DMS153 (cell line): ENCODE data around the gene TOR1B.
"Not testable (repeated sequence)": the region's sequence is repeated elsewhere in the genome, so short reads cannot be mapped to it uniquely, and the experiment has no call there.

Experiments
- DNase-seq: peaks from one replicate; lab custom pipeline; 2025; lab: John Stamatoyannopoulos, UW

Gene TOR1B

GRCh38 chr9:129776566-129776937 lies 26.4 kb upstream of the TOR1B start:
- DNase-seq = no peak

DNA sequence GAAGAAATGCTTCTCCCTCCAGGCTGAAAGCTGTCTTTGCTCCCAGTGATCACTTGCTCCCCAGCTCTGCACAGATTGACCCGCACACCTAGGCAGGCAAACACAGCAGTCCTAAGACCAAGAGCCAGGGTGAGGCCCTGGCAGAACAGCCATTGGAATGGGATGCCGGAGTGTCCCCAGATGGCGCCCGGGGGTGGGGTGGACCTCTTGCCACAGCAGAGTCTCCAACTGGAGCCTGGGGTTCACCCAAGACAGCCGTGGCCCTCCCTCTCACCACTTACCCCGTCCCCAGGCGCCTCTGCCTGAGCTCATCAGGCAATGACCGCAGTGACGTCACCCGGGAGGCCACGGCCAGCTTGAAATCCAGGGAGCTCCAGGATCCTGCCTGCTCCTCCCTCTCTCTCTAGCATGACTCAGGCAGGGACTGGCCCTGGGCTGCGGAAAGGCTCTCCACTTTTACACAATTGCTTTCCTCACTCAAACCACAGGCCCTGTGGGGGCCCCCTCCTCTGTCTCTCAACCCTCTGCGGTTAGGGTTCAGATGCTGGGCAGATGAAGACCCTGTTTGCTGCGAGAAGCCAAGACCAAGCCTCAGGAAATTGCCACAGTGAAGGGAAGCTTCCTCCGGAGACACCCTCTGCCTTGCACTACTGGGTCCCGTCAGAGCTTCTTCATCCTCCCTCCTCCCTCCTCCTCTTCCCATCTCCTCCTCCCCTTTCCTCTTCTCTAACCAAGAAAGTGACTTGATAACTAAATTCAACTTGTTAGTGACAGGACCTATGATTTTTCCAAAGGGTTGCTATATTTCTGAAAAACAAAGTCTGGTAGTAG lies 25.8 kb upstream of the TOR1B start:
- peak; percentile 68 for DNase-seq

DNA sequence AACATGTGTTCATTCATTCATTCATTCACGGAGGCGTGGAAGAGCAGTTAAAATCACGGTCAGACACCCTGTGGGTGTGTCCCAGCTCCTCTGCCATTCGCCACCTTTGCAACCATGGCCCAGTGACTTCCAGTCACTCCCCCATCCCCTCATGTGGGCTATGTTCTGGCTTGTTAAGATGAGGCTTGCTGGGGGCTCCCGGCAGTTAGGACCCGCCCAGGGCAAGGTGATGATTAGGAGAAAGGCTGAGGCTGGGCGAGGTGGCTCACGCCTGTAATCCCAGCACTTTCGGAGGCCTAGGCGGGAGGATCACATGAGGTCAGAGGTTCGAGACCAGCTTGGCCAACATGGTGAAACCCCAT lies 25.2 kb upstream of the TOR1B start:
- DNase-seq = no peak

DNA sequence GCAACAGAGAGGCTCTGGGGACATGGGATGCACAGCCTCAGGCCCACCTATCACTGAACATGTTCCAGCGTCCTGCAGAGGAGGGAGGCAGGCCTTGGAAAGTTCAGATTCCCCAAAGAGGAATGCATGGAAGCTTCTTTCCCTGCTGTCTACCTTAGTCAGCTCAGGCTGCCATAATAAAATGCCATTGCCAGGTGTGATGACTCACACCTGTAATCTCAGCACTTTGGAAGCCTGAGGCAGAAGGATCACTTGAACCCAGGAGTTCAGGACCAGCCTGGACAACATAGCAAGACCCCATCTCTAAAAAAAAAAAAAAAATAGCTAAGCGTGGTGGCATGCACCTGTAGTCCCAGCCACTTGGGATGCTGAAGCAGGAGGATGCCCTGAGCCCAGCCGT lies 24.5 kb upstream of the TOR1B start:
- DNase-seq = no peak

GRCh38 chr9:129779560-129780190 lies 23.3 kb upstream of the TOR1B start:
- DNase-seq = no peak

DNA sequence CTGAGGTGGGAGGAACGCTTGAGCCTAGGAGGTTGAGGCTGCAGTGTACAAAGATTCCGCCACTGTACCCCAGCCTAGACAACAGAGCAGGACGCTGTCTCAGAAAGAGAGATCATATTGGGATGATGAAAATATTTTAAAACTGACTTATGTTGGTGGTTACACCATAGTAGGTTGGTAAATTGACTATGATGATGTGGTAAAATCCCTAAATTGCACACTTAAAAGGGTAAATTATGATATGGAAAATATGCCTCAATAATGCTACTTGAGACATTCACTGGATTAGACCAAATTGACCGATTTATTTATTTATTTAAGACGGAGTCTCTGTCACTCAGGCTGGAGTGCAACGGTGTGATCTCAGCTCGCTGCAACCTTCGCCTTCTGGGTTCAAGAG lies 21.9 kb upstream of the TOR1B start:
- DNase-seq = no peak

GRCh38 chr9:129781981-129782380 lies 21.0 kb upstream of the TOR1B start:
- no peak for DNase-seq

- peak; percentile 52 for DNase-seq
Observed at GRCh38 chr9:129783516-129784361, 19.2 kb upstream of the TOR1B start.

GRCh38 chr9:129784970-129785369 lies 18.0 kb upstream of the TOR1B start:
- not testable (repeated sequence) for DNase-seq

GRCh38 chr9:129785866-129786265 lies 17.1 kb upstream of the TOR1B start:
- DNase-seq = no peak

DNA sequence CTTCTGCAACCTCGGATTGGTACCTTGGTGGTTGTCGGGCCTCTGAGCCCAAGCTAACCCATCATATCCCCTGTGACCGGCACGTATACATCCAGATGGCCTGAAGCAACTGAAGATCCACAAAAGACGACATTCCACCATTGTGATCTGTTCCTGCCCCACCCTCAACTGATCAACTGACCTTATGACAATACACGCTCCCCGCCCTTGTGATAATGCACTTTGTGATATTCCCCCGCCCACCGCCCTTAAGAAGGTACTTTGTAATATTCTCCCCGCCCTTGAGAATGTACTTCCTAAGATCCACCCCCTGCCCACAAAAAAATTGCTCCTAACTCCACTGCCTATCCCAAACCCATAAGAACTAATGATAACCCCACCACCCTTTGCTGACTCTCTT lies 16.5 kb upstream of the TOR1B start:
- no peak for DNase-seq

GRCh38 chr9:129794549-129794948 lies 8.4 kb upstream of the TOR1B start:
- no peak for DNase-seq

- not testable (repeated sequence) for DNase-seq
Observed at GRCh38 chr9:129796029-129796428, 7.0 kb upstream of the TOR1B start.

- DNase-seq = no peak
Observed at GRCh38 chr9:129798973-129799372, 4.0 kb upstream of the TOR1B start.

- DNase-seq = no peak
Observed at GRCh38 chr9:129801504-129801903, 1.5 kb upstream of the TOR1B start.

DNA sequence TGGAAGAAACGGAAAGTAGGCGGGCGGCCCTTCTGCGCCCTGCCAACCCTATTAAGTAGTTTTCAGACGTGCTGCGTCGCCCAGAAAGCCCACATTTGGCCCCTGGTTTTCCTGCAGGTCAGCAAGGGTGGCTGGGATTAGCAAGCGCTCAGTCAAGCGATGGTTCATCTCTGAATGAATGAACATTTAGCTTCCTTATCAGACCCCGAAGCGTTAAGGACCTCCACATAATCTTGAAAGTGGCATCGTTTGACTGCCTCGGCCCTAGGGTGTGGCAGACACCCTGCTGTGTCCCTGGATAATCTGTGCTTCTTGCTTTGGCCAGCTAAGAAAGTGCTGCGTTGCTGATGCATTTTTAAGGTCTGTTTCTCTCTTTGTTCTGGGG lies 684 bp downstream of the TOR1B start:
- DNase-seq = no peak

GRCh38 chr9:129806061-129806460 lies 3.1 kb downstream of the TOR1B start:
- DNase-seq = no peak

GRCh38 chr9:129809346-129809745 lies 6.4 kb downstream of the TOR1B start:
- DNase-seq = no peak

DNA sequence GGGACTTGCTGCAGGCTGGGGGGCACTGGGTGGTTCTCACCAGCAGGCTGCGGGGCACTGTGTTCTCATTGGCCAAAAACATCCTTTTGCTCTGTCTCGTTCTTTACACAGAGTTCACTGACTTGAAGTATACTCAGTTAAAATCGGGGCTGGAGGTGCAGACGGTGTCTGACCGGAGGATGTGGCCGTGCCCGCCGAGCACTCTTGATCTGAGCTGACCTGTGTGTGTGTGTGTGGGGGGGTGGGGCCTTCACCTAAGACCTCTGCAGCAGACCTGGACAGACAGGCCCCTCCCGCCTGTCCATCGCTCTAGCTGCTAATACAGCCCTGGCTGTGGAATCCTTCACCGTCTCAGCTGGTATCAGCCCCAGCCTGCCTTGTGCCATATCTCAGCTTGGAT lies 7.1 kb downstream of the TOR1B start:
- DNase-seq = no peak

DNA sequence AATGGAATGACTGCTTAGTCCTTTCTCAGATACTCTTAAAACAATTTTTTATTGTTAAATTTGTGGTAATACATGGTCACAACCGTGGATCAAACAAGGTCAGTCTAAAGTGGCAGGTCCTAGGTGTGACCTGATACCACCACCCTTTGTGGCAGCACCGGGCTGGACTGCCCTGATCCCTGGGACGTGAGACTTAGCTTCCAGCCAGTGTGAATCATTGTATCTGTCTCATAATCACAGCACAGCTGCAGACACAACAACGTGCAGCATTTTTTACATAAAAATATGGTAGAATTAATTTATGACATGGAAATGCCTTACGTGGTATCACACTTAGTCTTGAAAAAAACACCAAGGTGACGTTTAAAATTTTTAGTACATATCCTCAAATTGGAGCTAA lies 7.8 kb downstream of the TOR1B start:
- no peak for DNase-seq

DNA sequence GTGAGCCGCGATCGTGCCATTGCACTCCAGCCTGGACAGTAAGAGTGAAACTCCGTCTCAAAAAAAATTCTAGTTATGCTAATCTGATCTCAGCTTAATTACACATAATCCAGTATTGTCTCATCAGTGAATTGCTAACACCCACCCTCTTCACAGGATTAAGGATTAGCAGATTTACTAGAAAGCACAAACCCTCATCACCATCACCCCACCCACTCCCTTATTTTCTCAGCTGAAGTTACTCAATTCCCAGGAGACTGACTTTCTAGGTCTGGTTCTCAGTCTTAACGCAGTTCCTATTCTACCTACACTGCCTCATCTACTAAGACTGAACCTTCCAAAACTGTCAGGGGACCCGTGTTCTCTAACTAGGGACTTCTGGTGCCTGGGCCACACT lies 9.0 kb downstream of the TOR1B start:
- DNase-seq = no peak

GRCh38 chr9:129812385-129812784 lies 9.4 kb downstream of the TOR1B start:
- DNase-seq = no peak

DNA sequence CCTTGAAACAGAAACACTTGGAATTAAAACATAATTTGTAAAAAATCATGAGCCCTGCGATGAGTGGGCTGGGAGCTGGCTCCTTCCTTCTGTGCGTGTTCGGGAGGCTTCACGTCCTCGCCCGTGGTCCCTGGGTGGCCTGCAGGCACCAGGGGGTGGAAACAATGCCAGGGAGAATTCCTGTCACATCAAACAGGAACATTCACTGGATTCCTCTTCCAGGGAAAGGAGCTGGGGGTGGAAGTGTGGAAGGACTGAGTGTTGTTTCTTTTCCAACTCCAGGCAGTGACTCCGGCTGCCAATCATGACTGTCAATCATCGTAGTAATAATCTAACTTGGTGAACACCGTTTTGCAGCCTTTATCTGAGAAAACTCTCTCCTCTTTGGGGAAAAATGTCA lies 10.7 kb downstream of the TOR1B start:
- no peak for DNase-seq
